Measurements from ENCODE around the gene REM2.
A peak's percentile ranks its signal among the peaks of the same experiment; 100 is the strongest.

Gene REM2

GRCh38 chr14:22871224-22872032 lies 11.6 kb upstream of the REM2 start, which contains the start of gene LRP10:
Gene LRP10 (plus strand): TSS chr14:22871740. CDS start chr14:22872304, 564 bp downstream.
- Histone ChIP-seq H4K8ac (ENCODE audit: low read length) (peak within 1 kb of the TSS; percentile 66), H3K79me1 (replicated peaks; ENCODE audit: low read length, poor library complexity, severe bottlenecking) (peaks cover 23% of the 10 kb centered on the region)
- WGBS: under 1% methylated on average over 38 of the region's 50 CpGs

GRCh38 chr14:22872033-22872832 lies 10.8 kb upstream of the REM2 start:
- no peaks in the 10 kb centered on the region for H3K27me3 ChIP-seq (ENCODE audit: control insufficient read depth in 1 of 2, insufficient read depth in 1 of 2, low read length in 2 of 2)
- peak overlapping the region; percentile 87 for H3K4me2 ChIP-seq (ENCODE audit: low read length, poor library complexity, severe bottlenecking)
- H2AFZ ChIP-seq (ENCODE audit: low read depth, low read length): peak overlapping the region; percentile 88
- H2BK15ac ChIP-seq (ENCODE audit: low read depth, poor library complexity, severe bottlenecking): peak overlapping the region; percentile 80
- H4K8ac ChIP-seq (ENCODE audit: low read length): peak overlapping the region; percentile 66
- no peaks in the 10 kb centered on the region for H3K9me3 ChIP-seq (ENCODE audit: control insufficient read depth, low read length)
- peak overlapping the region; percentile 57 for H4K91ac ChIP-seq (ENCODE audit: low read length)
- peaks cover 34 to 38% of the 10 kb centered on the region in 2 experiments for H3K36me3 ChIP-seq (ENCODE audit: control insufficient read depth in 1 of 2, insufficient read depth in 2 of 2, low read depth in 1 of 2, low read length in 2 of 2)
- peak overlapping the region; percentile 29 for H2BK120ac ChIP-seq (ENCODE audit: low read depth, low read length)
- peak; percentile 87 for DNase-seq
- peaks cover 31% of the 10 kb centered on the region for H3K79me1 ChIP-seq (replicated peaks; ENCODE audit: low read length, poor library complexity, severe bottlenecking)
- H3K27ac ChIP-seq (ENCODE audit: low read length, poor library complexity, severe bottlenecking): peak overlapping the region; percentile 96
- H3K18ac ChIP-seq (ENCODE audit: low read depth in 1 of 2, low read length in 2 of 2): peak overlapping the region; percentile 69 to 97
- H2BK5ac ChIP-seq (ENCODE audit: low read depth, low read length, poor library complexity, severe bottlenecking): peak overlapping the region; percentile 96
- WGBS: under 1% methylated on average over 39 of the region's 45 CpGs
- H3K14ac ChIP-seq (ENCODE audit: low read length in 2 of 2): peak overlapping the region in 1 of 2 experiments; percentile 26
- H2BK12ac ChIP-seq (ENCODE audit: low read length in 2 of 2): peak overlapping the region in 1 of 2 experiments; percentile 64
- H3K4ac ChIP-seq (ENCODE audit: low read depth in 1 of 2, low read length in 2 of 2): peak overlapping the region; percentile 57 to 91
- H3K4me1 ChIP-seq (ENCODE audit: control insufficient read depth, insufficient read depth, low read depth, low read length): peaks cover 15% of the 10 kb centered on the region
- H3K23ac ChIP-seq (ENCODE audit: low read length in 2 of 2): peak overlapping the region in 1 of 2 experiments; percentile 63
- H2AK5ac ChIP-seq (ENCODE audit: low read length, severe bottlenecking): peak overlapping the region; percentile 74
- H3K4me3 ChIP-seq (ENCODE audit: insufficient read depth in 1 of 2, low read depth in 1 of 2, low read length in 2 of 2): peak overlapping the region; percentile 85 to 87
- H3K9ac ChIP-seq (ENCODE audit: low read length): peak overlapping the region; percentile 95

More at GRCh38 chr14:22871224-22872032, 11.6 kb upstream of the REM2 start, which contains the start of gene LRP10:
- H3K27me3 ChIP-seq (ENCODE audit: control insufficient read depth in 1 of 2, insufficient read depth in 1 of 2, low read length in 2 of 2): no peaks in the 10 kb centered on the region
- peak within 1 kb of the TSS; percentile 85 to 87 for H3K4me3 ChIP-seq (ENCODE audit: insufficient read depth in 1 of 2, low read depth in 1 of 2, low read length in 2 of 2)
- peak within 1 kb of the TSS in 1 of 2 experiments; percentile 63 for H3K23ac ChIP-seq (ENCODE audit: low read length in 2 of 2)
- peaks cover 15% of the 10 kb centered on the region for H3K4me1 ChIP-seq (ENCODE audit: control insufficient read depth, insufficient read depth, low read depth, low read length)
- H3K4me2 ChIP-seq (ENCODE audit: low read length, poor library complexity, severe bottlenecking): peak within 1 kb of the TSS; percentile 76
- peak within 1 kb of the TSS; percentile 97 to 98 for H3K18ac ChIP-seq (ENCODE audit: low read depth in 1 of 2, low read length in 2 of 2)
- H2BK12ac ChIP-seq (ENCODE audit: low read length in 2 of 2): peak within 1 kb of the TSS in 1 of 2 experiments; percentile 64
- H3K4ac ChIP-seq (ENCODE audit: low read depth in 1 of 2, low read length in 2 of 2): peak within 1 kb of the TSS; percentile 57 to 91
- H2BK5ac ChIP-seq (ENCODE audit: low read depth, low read length, poor library complexity, severe bottlenecking): peak within 1 kb of the TSS; percentile 96
- peak within 1 kb of the TSS in 1 of 2 experiments; percentile 26 for H3K14ac ChIP-seq (ENCODE audit: low read length in 2 of 2)
- DNase-seq: peak; percentile 91
- H3K36me3 ChIP-seq (ENCODE audit: control insufficient read depth in 1 of 2, insufficient read depth in 2 of 2, low read depth in 1 of 2, low read length in 2 of 2): peaks cover 26 to 30% of the 10 kb centered on the region in 2 experiments
- H3K9me3 ChIP-seq (ENCODE audit: control insufficient read depth, low read length): no peaks in the 10 kb centered on the region
- peak within 1 kb of the TSS; percentile 95 for H3K9ac ChIP-seq (ENCODE audit: low read length)
- peak within 1 kb of the TSS; percentile 88 for H2AFZ ChIP-seq (ENCODE audit: low read depth, low read length)
- H2AK5ac ChIP-seq (ENCODE audit: low read length, severe bottlenecking): peak within 1 kb of the TSS; percentile 74
- H4K91ac ChIP-seq (ENCODE audit: low read length): peak within 1 kb of the TSS; percentile 57
- H2BK15ac ChIP-seq (ENCODE audit: low read depth, poor library complexity, severe bottlenecking): peak within 1 kb of the TSS; percentile 80
- H3K27ac ChIP-seq (ENCODE audit: low read length, poor library complexity, severe bottlenecking): peak within 1 kb of the TSS; percentile 96
- H2BK120ac ChIP-seq (ENCODE audit: low read depth, low read length): peak within 1 kb of the TSS; percentile 29

GRCh38 chr14:22872833-22873520 lies 10.0 kb upstream of the REM2 start:
- peak overlapping the region; percentile 53 for H2AK5ac ChIP-seq (ENCODE audit: low read length, severe bottlenecking)
- H3K9me3 ChIP-seq (ENCODE audit: control insufficient read depth, low read length): no peaks in the 10 kb centered on the region
- H3K14ac ChIP-seq (ENCODE audit: low read length in 2 of 2): no peak overlapping the region
- H4K91ac ChIP-seq (ENCODE audit: low read length): peak overlapping the region; percentile 74
- H2AFZ ChIP-seq (ENCODE audit: low read depth, low read length): no peak overlapping the region
- 57% methylated on average over 10 of the region's 10 CpGs for WGBS
- H2BK5ac ChIP-seq (ENCODE audit: low read depth, low read length, poor library complexity, severe bottlenecking): no peak overlapping the region
- H3K18ac ChIP-seq (ENCODE audit: low read depth in 1 of 2, low read length in 2 of 2): no peak overlapping the region
- peak overlapping the region; percentile 9 to 83 for H2BK12ac ChIP-seq (ENCODE audit: low read length in 2 of 2)
- peak overlapping the region; percentile 84 for H2BK15ac ChIP-seq (ENCODE audit: low read depth, poor library complexity, severe bottlenecking)
- peak overlapping the region; percentile 85 to 87 for H3K4me3 ChIP-seq (ENCODE audit: insufficient read depth in 1 of 2, low read depth in 1 of 2, low read length in 2 of 2)
- no peak for DNase-seq
- peak overlapping the region; percentile 96 for H3K27ac ChIP-seq (ENCODE audit: low read length, poor library complexity, severe bottlenecking)
- peaks cover 15% of the 10 kb centered on the region for H3K4me1 ChIP-seq (ENCODE audit: control insufficient read depth, insufficient read depth, low read depth, low read length)
- no peak overlapping the region for H2BK120ac ChIP-seq (ENCODE audit: low read depth, low read length)
- peaks cover 35% of the 10 kb centered on the region for H3K79me1 ChIP-seq (replicated peaks; ENCODE audit: low read length, poor library complexity, severe bottlenecking)
- H3K23ac ChIP-seq (ENCODE audit: low read length in 2 of 2): no peak overlapping the region
- H3K27me3 ChIP-seq (ENCODE audit: control insufficient read depth in 1 of 2, insufficient read depth in 1 of 2, low read length in 2 of 2): no peaks in the 10 kb centered on the region
- peak overlapping the region; percentile 95 for H3K9ac ChIP-seq (ENCODE audit: low read length)
- H4K8ac ChIP-seq (ENCODE audit: low read length): no peak overlapping the region
- peaks cover 41 to 45% of the 10 kb centered on the region in 2 experiments for H3K36me3 ChIP-seq (ENCODE audit: control insufficient read depth in 1 of 2, insufficient read depth in 2 of 2, low read depth in 1 of 2, low read length in 2 of 2)
- peak overlapping the region in 1 of 2 experiments; percentile 78 for H3K4ac ChIP-seq (ENCODE audit: low read depth in 1 of 2, low read length in 2 of 2)
- peak overlapping the region; percentile 87 for H3K4me2 ChIP-seq (ENCODE audit: low read length, poor library complexity, severe bottlenecking)
